Eye (tissue), 1 donor: Measurements from ENCODE around the gene SGO2.
"Not testable (repeated sequence)": the region's sequence is repeated elsewhere in the genome, so short reads cannot be mapped to it uniquely, and the experiment has no call there.

Experiments
- DNase-seq: peaks from one replicate; pipeline ENCODE4 v3.0.0-alpha.2; 2015

Gene SGO2

GRCh38 chr2:200599206-200599605 lies 73.2 kb downstream of the SGO2 start:
- DNase-seq = no peak

- DNase-seq = no peak
These were observed 74.7 kb downstream of the SGO2 start for GRCh38 chr2:200600549-200601225.

GRCh38 chr2:200602584-200602983 lies 76.6 kb downstream of the SGO2 start:
- no peak for DNase-seq

GRCh38 chr2:200603972-200604371 lies 78.0 kb downstream of the SGO2 start:
- no peak for DNase-seq

- DNase-seq = no peak
These were observed 78.7 kb downstream of the SGO2 start for GRCh38 chr2:200604571-200605255.

- DNase-seq = no peak
These were observed 82.5 kb downstream of the SGO2 start for GRCh38 chr2:200608341-200609027.

GRCh38 chr2:200609028-200609614 lies 83.1 kb downstream of the SGO2 start:
- DNase-seq = no peak

- DNase-seq = not testable (repeated sequence)
These were observed 84.2 kb downstream of the SGO2 start for GRCh38 chr2:200610217-200610616.

- DNase-seq = no peak
These were observed 87.7 kb downstream of the SGO2 start for GRCh38 chr2:200613692-200614091.

GRCh38 chr2:200614249-200614648 lies 88.2 kb downstream of the SGO2 start:
- no peak for DNase-seq

- no peak for DNase-seq
These were observed 89.2 kb downstream of the SGO2 start for GRCh38 chr2:200615247-200615646.

GRCh38 chr2:200616193-200616592 lies 90.2 kb downstream of the SGO2 start:
- no peak for DNase-seq

- no peak for DNase-seq
These were observed 90.6 kb downstream of the SGO2 start for GRCh38 chr2:200616656-200617055.

- DNase-seq = peak; percentile 20
These were observed 91.4 kb downstream of the SGO2 start for GRCh38 chr2:200617156-200618053.

- no peak for DNase-seq
These were observed 92.0 kb downstream of the SGO2 start for GRCh38 chr2:200618054-200618419.

- DNase-seq = peak; percentile 61
These were observed 92.6 kb downstream of the SGO2 start for GRCh38 chr2:200618590-200619021.

GRCh38 chr2:200619279-200619678 lies 93.3 kb downstream of the SGO2 start:
- no peak for DNase-seq

- no peak for DNase-seq
These were observed 94.8 kb downstream of the SGO2 start for GRCh38 chr2:200620606-200621390.

- DNase-seq = no peak
These were observed 96.1 kb downstream of the SGO2 start for GRCh38 chr2:200622106-200622505.

- DNase-seq = no peak
These were observed 98.0 kb downstream of the SGO2 start for GRCh38 chr2:200624026-200624425.

- no peak for DNase-seq
These were observed 98.7 kb downstream of the SGO2 start for GRCh38 chr2:200624658-200625057.

- no peak for DNase-seq
These were observed 99.3 kb downstream of the SGO2 start for GRCh38 chr2:200625282-200625681.
